Colon (tissue), 2 donors: ENCODE measurements around the gene SRGAP1.

Source experiments
- FAIRE-seq: peaks from 2 replicates; lab custom pipeline; 2012; peaks lifted over from hg19 to GRCh38; lab: Jason Lieb, UNC
- donor health status: control.
- donor health status: control.

Gene SRGAP1

GRCh38 chr12:64207453-64207852 lies 363.0 kb downstream of the SRGAP1 start:
- FAIRE-seq, result no peak
